Fibroblast of skin of back (primary cell): ENCODE measurements around the gene CASZ1.

Experiments
- DNase-seq: peaks from one replicate; pipeline ENCODE4 v3.0.0-alpha.2; 2013

CASZ1 gene

DNA sequence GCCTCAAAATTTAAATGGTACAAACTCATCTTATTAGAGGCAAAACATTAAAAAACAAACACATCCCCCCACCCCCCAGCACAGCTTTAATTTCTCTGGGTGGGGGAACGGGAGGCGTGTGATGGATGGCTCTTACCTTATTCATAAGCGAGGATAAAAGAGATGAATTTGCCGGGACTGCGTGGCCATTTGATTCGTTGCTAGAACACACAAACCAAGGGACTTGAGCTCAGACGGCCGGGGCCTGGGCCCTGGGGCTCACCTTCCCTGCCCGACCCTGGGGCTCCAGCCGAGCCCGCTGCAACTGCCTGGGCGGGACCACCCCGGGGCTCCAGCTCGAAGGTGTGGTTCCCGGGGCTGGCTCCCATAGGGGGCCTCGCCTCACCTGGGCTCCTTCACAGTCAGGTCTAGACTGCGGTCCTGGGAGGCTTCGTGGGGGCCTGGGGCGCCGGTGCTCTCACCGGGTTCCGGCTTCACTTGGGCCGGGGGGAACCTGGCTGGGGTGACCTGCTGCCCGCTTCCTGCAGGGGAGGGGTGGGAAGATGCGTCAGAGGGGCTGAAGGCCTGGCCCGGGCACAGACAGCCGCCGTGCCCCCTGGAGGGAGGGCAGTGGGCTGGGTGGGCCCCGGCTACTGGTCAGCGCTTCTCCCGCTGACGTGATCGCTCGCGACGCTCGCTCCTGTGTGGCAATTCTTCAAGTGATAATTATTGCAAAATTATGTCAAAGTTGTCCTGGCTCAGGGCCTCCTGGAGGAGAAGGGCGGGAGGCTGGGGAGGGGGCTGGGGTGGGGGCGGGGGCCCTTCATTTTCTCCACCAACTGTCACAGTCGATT, 145.7 kb downstream of the CASZ1 start:
- DNase-seq: no peak

DNA sequence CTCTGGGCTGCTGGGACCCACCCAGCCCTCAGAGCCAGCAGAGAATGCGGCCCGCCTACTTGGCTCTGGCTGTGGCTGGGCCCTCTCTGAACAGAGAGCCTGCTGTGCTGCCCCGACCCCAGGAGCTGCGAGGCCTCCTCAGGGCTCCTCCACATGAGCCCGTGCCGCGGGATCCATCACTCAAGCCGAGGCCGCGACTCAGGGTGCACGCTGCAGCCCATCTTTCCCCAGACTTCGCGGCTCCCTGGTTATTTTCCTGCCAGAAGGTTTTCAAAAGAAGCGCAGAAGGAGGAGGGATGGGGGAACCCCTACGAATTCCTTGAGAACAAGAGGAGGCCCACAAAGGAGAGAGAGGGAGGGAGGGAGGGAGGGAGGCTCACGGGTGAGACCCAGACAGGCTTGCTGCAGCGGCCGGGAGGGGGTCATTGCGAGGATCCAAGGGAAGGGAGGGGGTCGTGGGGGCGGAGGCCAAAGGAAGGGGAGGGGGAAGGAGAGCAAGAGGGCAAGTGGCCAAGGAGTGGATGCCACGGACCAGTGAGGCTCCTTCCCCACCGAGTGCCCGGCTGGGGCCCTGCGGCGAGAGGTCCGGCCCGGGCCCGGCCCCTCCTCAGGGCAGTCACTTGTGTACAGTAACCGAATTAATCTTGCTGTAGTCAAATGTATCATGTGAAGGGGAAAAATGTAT, 146.8 kb downstream of the CASZ1 start:
- no peak for DNase-seq

DNA sequence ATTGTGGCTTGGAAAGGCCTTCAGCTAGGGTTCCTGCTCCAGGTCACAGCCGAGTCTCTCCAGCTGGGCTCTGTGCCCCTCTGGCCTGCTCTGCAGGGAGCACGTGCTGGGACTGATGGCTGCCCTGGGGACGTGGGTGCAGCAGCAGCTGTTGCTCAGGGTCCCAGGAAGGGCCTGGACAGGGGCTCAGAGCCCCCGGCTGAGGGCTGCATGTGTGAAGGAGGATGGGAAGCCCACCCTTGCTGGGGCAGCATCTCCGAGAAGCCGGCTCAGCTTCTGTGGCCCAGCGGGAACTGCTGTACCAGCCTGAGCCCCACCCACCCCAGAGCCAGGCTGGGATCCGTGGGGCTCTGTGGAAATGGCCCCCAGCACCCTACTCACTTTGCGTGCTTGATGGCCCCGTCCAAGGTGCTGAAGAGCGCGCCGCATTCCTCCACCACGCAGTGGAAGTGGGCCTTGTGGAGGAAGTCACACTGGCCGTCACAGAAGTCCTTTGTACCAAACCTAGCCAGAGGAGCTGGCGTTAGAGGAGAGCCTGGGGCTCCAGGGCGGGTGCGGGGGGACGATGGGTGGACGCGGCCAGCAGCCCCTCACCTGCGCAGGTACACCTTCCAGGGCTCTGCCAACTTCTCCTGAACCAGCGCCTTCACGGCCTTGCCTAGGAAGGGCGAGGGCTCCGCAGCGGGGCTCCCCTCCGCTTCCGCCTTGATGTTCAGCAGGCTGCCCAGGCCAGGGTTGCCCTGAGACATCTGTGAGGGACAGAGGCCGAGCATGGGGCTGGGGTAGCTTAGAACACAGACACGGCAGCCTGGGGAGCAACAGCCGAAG, 147.5 kb downstream of the CASZ1 start:
- DNase-seq: no peak

DNA sequence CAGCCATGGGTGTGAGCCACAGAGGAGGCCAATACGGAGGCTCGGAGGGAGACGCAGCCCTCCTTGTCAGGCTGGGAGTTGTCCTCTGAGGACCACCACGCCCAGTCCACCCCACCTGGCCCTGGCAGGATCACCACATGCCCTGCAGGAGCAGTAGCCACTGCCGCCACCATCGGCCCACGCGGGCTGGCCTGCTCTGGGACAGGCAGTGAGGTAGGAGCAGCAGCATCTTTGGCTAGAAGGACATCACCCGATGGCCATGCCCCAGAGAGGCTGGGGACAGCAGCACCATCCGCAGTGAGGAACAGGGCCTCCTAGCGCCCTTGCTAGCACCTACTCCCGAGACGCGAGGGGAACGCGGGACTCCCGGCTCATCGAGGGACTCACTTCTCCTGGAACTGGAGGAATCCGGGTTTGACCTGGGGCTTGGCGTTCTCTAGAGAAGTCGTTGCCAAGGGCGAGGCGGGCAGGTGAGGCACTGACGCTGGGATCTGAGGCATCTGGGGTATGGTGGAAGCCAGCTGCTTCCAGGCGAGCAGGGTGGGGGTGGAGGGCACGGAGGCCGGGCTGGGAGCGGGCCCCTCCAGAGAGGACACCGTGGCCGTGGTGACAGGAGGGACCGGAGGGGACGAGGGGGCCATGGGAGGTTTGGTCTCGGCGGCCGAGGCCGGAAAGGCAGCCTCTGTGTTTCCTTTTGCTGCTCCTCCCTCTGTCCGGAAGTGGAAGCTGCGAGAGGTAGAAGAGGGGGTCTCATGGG, 148.9 kb downstream of the CASZ1 start:
- no peak for DNase-seq

DNA sequence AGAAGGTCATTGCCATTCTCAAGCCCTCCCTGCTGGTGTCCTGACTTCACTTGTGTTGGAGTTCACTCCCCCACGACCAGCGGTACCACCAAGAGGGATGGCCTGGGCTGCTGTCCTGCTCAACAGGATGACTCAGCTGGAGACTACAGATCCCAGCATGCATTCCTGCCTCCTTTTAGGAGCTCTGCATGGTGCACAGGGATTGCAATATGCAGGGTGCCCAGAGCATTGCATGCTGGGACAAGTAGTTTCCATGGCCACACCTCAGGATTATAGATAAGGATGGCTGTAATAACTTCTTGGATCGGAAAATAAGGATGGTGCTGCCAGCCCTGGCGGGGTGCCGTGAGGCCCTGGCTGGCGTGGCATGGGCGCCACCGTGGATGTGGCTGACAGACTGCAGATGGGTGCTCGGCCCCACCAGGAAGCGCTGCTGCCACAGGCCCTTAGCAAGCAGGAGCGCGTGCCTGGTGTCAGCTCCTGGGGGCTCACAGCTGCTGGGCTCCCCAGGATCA, 150.0 kb downstream of the CASZ1 start:
- peak; percentile 68 for DNase-seq

DNA sequence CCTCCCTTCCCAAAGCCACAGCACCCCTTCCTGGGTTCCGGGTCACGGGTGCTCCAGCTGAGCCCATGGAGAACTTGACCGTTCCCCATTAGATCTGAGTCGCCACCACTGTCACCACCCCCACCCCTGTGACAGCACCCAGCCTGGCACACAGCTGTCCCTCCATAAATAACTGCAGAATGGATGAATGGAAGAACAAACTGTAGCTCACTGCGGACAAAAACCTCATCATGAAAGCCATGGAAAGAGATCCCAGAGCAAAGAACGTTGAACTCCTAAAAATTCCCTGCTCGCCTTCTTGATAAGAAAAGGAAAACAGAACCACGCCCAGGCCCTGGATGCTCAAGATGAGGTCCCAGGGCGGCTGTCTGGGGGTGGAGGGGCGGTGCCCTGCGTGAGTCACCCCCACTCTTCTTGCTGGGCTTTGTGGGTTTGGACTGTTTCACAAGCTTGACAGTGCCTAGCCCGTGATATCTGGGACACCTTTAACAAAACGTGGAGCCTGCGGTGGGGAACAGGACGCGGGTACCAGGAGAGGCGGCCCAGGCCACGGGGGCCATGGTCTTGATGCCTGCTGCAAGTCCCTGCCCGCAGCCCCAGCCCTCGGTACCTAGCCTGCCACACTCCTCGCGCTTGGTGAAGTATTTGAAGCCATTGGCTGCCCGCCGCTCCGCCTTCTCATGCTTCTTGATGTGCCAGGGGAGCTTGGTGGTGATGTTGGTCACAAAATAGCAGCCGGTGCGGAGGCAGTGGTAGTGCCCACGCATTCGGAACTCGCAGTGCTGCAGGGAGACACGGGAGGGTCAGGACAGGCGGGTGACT, 151.9 kb downstream of the CASZ1 start:
- DNase-seq: no peak

DNA sequence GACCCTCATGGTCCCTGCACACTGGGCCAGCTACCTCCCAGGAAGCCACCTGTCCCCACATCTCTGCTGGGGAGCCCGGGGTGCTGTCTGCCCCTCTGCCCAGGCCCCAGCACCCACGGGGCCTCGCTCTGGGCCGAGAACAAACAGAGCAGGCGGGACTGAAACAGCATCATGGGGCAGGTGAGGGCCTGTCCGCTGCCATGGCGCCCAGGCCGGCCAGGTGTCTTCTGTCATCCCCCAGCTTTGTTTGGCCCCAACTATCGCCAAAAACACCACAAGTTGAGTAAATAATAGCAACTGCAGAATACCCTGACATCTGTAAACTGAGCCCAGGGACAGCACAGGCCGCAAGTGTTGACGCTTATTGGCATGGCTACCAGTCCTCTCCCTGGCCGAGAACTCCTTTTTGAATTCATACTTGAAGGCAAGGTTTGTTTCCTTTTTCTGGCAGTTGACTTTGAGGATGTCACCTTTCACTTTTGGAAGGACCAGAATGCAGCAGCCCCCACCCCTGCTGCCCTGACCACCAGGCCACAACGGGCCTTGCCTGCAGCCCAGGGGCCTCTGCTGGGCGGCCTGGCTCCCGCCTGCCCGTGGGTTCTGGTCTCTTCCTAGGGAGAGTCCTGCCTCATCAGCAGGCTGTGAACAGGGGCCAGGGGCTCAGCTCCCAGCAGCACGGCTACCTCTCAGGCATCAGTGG, 152.7 kb downstream of the CASZ1 start:
- no peak for DNase-seq

DNA sequence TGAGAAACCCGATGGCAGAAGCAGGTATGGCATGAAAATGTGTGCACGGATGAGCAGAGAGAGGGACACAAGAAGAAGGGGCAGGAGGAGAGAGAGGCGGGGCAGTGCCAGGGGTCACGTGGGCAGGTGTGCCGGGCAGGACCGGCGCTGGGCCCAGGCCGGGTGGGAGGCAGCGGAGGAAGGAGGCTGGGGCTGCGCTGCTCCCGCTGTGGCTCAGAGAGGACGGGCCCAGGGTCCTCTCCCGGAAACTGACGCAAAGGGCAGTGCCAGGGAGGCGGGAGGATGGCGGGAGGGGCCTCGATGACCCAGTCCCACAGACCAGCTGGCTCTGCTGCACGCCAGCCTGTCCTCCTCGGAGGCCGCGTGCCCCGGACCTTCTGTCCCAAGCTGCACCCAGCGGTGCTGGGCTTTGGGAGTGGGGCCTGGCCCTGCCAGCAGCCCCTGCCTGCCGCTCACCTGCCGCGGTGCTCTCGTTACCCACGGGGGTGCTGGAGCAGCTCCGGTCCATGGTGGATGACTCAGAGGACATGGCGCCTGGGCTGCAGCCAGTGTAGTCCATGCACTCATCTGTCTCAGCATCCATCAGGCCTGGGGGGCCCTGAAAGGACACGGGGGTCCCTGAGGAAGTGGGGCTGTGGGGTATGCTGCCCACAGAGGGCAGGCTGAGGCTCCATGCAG, 153.9 kb downstream of the CASZ1 start:
- no peak for DNase-seq

DNA sequence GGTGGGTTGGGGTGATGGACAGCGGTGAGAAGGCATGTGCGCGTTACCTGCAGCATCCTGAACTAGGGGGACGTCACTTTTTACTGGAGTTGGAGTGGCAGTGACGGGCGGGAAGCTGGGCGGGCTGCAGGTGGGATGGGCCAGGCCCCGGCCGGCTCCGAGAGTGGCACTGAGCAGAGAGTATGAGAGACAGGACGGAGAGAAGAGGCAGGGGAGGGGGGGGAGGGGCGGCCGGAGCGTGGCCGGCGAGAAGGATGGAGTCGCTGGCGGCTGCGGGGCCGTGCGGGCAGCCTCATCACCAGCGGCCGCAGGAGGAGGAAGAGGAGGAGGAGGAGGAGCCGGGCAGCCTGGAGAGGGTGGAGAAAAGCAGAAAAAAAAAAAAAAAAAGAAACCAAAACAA, 154.5 kb downstream of the CASZ1 start:
- DNase-seq: no peak

DNA sequence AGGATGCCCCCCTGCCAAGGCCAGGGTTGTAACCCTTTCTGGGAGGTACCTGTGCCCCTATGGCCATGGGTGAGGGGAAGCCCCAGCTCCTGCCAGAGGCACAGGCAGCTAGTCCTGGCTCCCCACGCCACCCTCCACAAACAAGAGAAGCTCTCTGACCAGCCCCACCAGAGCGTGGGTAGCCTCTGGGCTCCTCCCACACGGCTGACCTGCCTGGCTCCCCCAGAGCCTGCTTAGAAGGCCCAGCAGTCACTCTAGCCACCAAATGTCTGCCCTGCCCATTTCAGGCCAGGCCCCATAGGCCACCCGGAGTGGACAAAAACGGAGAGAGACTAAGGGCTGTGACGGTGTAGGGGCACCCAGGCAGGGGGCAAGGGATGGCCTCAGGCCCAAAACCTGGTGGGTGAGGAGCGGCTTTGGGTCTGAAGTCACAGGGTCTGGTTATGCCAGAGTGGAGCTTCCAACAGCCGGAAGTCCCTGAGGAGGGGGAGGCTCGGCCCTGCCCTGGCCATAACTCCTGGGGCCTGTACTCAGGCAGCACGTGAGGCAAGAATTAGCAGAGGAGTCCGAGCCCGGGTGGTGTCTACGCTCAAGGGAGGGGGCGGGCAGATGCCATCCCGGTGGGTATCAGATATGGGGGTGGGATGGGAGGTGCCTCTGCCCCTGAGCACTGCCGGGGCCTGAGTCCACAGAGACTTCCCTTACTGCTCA, 155.4 kb downstream of the CASZ1 start:
- no peak for DNase-seq

DNA sequence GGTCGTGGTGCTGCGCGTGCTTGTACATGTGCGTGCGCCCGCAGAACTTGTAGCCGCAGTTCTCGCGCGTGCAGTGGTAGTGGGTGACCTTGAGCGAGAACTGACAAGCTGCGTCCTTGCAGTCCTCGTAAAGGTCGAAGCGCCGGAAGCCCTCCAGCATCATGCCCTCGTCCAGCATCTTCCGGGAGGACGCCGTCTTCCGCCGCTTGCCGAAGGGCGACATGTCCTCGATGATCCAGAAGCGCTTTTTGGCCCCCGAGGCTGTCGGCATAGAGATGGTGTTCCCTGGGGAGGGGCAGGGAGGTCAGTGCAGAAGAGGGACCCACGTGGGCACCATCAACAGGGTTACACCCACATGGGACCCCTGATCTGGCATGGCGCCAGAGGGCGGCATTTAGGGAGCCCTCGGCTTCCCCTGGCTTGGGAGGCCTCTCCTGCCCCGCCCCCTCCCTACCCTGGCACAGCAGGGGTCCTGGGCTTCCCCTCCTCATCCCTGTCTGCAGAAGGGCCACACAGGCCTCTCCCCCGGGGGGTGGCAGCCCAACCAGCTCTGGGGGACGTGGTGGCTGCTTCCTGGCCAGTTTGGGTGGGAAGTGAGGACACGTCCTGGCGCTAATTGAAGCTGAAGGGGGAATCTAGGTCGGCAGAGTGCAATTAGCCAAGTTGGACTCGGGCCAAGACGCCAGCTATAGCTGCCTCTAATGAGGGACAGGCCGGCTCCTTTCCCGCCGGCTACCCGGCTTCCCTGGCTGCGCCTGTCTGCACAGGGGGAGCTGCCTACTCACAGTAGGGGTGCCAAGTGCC, 156.5 kb downstream of the CASZ1 start:
- DNase-seq: no peak

DNA sequence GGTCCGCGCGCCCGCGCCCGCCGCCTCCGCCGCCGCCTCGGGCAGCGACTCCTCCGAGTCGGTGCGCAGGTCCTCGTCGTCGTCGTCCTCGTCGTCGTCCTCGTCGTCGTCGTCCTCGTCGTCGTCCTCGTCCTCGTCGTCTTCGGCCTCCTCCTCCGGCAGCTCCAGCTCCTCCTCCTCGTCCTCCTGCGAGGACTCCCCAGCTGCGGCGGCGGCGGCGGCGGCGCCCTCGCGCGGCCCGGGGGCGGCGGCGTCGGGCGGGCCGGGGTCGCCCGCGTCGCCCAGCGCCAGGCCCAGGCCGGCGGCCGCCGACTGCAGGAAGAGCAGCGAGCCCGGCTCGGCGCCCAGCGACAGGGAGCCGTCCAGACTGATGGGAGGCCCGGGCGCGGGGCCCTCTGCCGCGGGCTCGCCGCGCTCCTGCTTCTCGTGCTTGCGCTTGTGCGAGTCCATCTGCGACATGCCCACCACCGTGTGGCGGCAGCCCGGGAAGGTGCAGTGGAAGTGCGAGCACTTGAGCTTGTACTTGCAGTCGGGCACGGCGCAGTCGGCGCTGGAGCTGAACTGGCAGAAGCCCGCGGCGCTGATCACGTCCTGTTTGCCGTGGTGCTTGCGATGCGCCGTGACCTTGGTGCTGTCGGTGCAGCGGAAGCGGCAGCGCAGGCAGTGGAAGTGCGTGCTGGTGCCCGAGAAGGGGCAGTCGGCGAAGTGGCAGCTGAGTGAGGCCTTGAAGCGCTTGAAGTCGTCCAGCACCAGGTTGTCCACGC, 157.3 kb downstream of the CASZ1 start:
- no peak for DNase-seq

DNA sequence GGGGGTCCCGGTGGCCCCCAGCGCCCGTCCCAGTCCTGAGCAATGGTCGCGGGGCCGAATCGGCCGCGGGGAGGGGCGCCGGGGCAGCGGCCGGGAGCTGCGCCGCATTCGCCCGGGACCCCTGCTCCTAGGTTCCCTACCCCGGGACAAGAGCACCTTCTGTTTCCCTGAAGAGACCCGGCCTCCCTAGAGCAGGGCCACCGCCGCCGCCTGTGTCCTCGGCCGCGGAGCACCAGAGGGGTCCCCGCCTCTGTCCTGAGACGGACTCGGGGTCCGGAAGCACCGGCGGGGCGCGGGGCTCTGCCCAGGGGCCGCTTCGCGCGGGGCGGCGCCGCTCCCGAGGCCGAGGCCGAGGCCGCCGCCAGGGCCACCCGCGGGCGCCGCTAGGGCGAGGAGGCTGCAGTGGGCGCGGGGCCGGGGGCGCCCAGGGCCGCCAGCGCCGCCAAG, 157.9 kb downstream of the CASZ1 start:
- no peak for DNase-seq

DNA sequence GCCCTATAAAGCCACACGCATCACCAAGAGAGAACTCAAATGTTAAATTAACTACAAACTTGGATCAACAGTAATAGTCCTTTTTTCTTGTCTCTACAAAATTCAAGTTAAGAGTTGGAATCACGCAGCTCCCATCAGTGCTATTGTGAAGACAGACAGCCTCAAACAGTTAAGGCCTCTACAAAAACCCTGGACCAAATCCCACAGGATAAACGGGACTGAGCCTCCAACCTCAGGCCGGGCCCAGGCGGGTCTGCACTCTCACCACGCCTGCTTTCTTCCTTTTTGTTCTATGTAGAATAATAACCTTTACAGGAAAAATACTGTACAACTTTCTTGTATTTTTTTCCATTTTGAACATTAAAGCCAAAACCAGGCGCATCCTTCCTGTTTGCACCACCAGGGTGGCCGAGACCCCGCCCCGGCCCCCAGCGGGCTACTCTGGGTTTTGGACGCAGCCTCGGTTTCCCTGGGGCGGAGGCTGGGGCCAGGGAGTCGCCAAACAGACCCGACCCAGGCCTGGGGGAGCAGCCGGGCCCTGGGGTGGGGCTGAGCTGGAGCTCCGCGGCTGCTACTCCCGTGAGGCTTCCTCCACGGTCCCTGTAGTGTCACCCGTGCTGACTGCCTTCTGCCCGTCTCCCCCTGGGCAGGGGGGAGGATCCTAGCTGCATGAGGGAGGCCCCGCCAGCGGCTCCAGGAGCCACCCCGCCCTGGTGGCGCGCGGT, 158.4 kb downstream of the CASZ1 start:
- no peak for DNase-seq

DNA sequence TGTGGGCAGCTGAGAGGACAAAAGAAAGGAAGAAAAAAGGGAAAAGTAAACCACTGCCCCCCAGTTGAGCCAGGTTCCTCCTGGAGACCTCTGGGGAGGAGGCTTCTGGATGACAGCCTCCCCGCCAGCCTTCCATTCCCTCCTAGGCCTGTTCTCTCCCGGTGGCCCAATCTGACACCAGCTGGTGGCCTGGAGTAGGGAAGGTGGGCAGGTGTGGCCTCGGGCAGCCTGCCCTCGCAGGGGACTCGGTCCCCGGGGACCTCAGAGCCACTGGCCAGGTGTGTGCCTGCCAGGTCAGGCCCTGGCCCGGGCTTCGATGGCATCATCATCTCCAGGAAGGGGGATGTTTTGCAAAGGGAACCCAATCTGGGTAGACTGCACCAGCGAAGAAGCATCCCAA, 159.0 kb downstream of the CASZ1 start:
- no peak for DNase-seq

DNA sequence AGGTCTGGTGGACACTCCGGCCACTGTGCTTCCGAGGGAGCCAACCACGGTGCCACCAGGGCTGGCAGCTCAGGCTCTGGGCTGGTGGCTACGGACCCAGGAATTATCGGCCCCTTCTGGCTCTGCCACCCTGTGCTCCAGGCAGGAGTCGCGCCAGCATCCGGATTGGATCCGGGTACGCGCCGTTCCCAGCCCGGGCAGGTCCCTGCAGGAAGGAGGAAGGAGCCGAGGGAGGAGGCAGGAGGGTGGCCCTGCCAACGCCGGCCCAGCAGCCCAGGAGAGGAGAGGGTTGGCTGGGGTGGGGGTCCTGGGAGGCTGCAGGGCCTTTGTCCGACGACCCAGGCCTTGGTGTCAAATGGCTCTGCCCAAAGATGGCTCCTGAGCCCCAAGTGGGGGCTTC, 160.5 kb downstream of the CASZ1 start:
- DNase-seq: no peak
